Body of pancreas (tissue), 4 donors: ENCODE results near the gene DYRK1B.

Experiments used
- POLR2A ChIP-seq, 3 donors: fragments of 450-650 bp; IDR thresholded peaks; one replicate each; pipeline ENCODE4 v1.6.1; 2016; ENCODE audit warnings: antibody characterized with exemption in 3 of 3, mild to moderate bottlenecking in 2 of 3
- TF ChIP-seq, protein P1 (sequence below), 7 experiments: fragments of 450-650 bp in 4 of 7; fragments of 200-600 bp in 3 of 7; sonication (generic) in 3 of 7; IDR thresholded peaks; one replicate each; pipeline ENCODE4 v1.5.1; 2016 to 2019; ENCODE audit warnings: antibody characterized with exemption in 7 of 7

DNA sequence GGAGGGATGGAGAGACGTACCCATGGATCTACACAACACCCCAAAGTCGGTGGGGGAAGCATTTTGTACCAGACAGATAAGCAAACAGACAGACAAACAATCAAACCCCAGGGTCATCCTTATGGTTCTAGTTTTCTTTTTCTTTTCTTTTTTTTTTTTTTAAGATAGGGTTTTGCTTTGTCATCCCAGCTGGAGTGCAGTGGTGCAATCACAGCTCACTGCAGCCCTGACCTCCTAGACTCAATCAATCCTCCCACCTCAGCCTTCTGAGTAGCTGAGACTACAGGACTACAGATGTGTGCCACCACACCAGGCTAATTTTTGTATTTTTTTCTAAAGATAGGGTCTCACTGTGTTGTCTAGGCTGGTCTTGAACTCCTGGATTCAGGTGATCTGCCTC, 30.2 kb upstream of the DYRK1B start:
- TF ChIP-seq, protein P1, sequence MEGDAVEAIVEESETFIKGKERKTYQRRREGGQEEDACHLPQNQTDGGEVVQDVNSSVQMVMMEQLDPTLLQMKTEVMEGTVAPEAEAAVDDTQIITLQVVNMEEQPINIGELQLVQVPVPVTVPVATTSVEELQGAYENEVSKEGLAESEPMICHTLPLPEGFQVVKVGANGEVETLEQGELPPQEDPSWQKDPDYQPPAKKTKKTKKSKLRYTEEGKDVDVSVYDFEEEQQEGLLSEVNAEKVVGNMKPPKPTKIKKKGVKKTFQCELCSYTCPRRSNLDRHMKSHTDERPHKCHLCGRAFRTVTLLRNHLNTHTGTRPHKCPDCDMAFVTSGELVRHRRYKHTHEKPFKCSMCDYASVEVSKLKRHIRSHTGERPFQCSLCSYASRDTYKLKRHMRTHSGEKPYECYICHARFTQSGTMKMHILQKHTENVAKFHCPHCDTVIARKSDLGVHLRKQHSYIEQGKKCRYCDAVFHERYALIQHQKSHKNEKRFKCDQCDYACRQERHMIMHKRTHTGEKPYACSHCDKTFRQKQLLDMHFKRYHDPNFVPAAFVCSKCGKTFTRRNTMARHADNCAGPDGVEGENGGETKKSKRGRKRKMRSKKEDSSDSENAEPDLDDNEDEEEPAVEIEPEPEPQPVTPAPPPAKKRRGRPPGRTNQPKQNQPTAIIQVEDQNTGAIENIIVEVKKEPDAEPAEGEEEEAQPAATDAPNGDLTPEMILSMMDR (IDR thresholded peaks at IDR 0.05), result no peak
- no peak for TF ChIP-seq POLR2A (IDR thresholded peaks at IDR 0.05)
